Neural progenitor cell (in vitro differentiated cells): ENCODE results near the gene DPF3.

Source experiments
- CTCF ChIP-seq: fragments of 200-600 bp; sonication (generic); IDR thresholded peaks from 2 replicates; pipeline ENCODE4 v1.5.1; 2017; ENCODE audit warnings: antibody characterized with exemption, mild to moderate bottlenecking
- EZH2 ChIP-seq: fragments of 200-600 bp; sonication (generic); IDR thresholded peaks from 2 replicates; pipeline ENCODE4 v1.6.1; 2017; ENCODE audit warnings: antibody characterized with exemption, mild to moderate bottlenecking, moderate library complexity
- EZH2phosphoT487 ChIP-seq: fragments of 200-600 bp; sonication (generic); IDR thresholded peaks from 2 replicates; pipeline ENCODE4 v1.6.1; 2017; ENCODE audit warnings: antibody characterized with exemption

DNA sequence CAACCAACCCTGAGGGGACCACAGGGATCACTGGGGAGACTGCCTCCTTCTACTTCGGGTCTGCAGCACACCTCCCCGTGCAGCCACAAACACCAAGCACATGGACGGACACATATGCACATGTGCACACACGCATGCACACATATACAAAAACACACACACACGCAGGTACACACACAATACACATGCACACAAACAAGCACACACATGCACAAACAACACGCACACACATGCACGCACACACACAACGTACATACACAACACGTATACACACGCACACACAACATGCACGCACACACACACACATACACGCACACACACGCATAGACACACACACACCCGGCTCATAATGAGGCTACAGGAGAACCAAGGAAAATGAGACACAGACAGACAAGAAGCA lies 203.6 kb downstream of the DPF3 start:
- no peak for TF ChIP-seq CTCF
- TF ChIP-seq EZH2 = no peak
- TF ChIP-seq EZH2phosphoT487 = no peak
